ENCODE measurements around the gene PPP1R14D. TPM values are rescaled to one million over a fixed set of nuclear protein-coding genes. Genes with fewer than 3 reads are reported as not detected.

Gene PPP1R14D
- total RNA-seq, 1 experiment from 2014 or later = not detected

DNA sequence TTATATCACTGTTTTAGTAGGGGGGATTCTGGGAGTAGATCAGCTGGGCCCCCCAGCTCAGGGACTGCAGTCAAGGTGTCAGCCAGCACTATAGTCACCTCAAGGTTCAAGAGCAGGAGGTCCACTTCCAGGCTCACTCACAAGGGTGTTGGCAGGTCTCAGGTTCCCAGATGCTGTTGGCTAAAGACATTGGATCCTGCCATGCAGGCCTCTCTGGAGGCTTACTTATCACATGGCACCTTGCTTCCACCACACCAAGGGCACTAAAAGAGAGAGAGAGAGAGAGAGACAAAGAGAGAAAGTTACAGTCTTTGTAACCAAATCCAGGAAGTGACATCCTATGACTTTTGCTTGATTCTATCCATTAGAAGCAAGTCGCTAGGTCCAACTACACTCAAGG is 7.5 kb upstream of the PPP1R14D start:
- TF ChIP-seq, protein P1, sequence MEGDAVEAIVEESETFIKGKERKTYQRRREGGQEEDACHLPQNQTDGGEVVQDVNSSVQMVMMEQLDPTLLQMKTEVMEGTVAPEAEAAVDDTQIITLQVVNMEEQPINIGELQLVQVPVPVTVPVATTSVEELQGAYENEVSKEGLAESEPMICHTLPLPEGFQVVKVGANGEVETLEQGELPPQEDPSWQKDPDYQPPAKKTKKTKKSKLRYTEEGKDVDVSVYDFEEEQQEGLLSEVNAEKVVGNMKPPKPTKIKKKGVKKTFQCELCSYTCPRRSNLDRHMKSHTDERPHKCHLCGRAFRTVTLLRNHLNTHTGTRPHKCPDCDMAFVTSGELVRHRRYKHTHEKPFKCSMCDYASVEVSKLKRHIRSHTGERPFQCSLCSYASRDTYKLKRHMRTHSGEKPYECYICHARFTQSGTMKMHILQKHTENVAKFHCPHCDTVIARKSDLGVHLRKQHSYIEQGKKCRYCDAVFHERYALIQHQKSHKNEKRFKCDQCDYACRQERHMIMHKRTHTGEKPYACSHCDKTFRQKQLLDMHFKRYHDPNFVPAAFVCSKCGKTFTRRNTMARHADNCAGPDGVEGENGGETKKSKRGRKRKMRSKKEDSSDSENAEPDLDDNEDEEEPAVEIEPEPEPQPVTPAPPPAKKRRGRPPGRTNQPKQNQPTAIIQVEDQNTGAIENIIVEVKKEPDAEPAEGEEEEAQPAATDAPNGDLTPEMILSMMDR (conservative IDR thresholded peaks at IDR 0.05) = no peak
- no peaks in the 10 kb centered on the region for H3K79me1 ChIP-seq (ENCODE audit: insufficient read depth, low read depth, low read length, poor library complexity, severe bottlenecking)
- no peak overlapping the region for H2BK5ac ChIP-seq (ENCODE audit: insufficient read length, low read length)
- H2AFZ ChIP-seq (ENCODE audit: low read length) = no peak overlapping the region
- H3K27ac Mint-ChIP-seq = no peak overlapping the region
- no peak overlapping the region for H3K56ac ChIP-seq (ENCODE audit: insufficient read length, low read depth, low read length)
- H3K9me3 Mint-ChIP-seq = no peaks in the 10 kb centered on the region
- no peaks in the 10 kb centered on the region for H3K9me3 ChIP-seq (ENCODE audit: control insufficient read depth, low read depth, low read length)
- H3K4me1 ChIP-seq (ENCODE audit: insufficient read depth, low read length) = no peaks in the 10 kb centered on the region
- H3K9ac ChIP-seq (ENCODE audit: extremely low read depth, insufficient read length, low read length) = no peak overlapping the region
- no peaks in the 10 kb centered on the region for H3K27me3 Mint-ChIP-seq (ENCODE audit: low read depth)
- no peaks in the 10 kb centered on the region for H3K23me2 ChIP-seq (ENCODE audit: insufficient read length, low read depth, low read length, poor library complexity, severe bottlenecking)
- no peak for DNase-seq
- H3K4me3 Mint-ChIP-seq = no peak overlapping the region
- no peak overlapping the region for H4K91ac ChIP-seq (ENCODE audit: insufficient read length, low read depth, low read length)
- peaks cover 0 to 1% (median 0%) of the 10 kb centered on the region in 3 experiments; a peak in 1 of 7 replicates for H3K36me3 Mint-ChIP-seq (ENCODE audit: insufficient read depth in 1 of 3, low read depth in 3 of 3)
- no peak overlapping the region for H3K18ac ChIP-seq (ENCODE audit: insufficient read length, low read depth, low read length)
- H2BK15ac ChIP-seq (ENCODE audit: low read depth, low read length) = no peak overlapping the region
- H3K14ac ChIP-seq (ENCODE audit: insufficient read depth, low read length) = no peak overlapping the region
- no peak overlapping the region for H4K5ac ChIP-seq (ENCODE audit: insufficient read length, low read depth, low read length)
- no CpG with 5 or more reads among the region's 1 CpG for WGBS (ENCODE audit: extremely low coverage, insufficient read length, low lambda C conversion rate)
- H2BK20ac ChIP-seq (ENCODE audit: low read depth, low read length, poor library complexity, severe bottlenecking) = no peak overlapping the region
- H3K4me1 Mint-ChIP-seq = peaks cover 2% of the 10 kb centered on the region in 2 experiments; a peak in 3 of 4 replicates
- no peaks in the 10 kb centered on the region for H3K27me3 ChIP-seq (ENCODE audit: insufficient read depth, low read length)
- no peak overlapping the region for H3K4me2 ChIP-seq (ENCODE audit: insufficient read depth, insufficient read length, low read length)
- no peak overlapping the region for H3K23ac ChIP-seq (ENCODE audit: insufficient read length, low read depth, low read length)
- no peak overlapping the region for H2BK120ac ChIP-seq (ENCODE audit: low read depth, low read length, poor library complexity, severe bottlenecking)
- no peak overlapping the region for H3T11ph ChIP-seq (ENCODE audit: low read length)
- H3K27ac ChIP-seq (ENCODE audit: insufficient read length, low read depth, low read length) = no peak overlapping the region
- H4K20me1 ChIP-seq (ENCODE audit: control insufficient read depth, insufficient read depth, insufficient read length) = no peaks in the 10 kb centered on the region
- H2BK12ac ChIP-seq (ENCODE audit: insufficient read length, low read depth, low read length) = no peak overlapping the region
- H3K79me2 ChIP-seq (ENCODE audit: insufficient read depth, low read length) = no peaks in the 10 kb centered on the region
- H2AK5ac ChIP-seq (ENCODE audit: insufficient read length, low read length) = no peak overlapping the region
- no peak overlapping the region for H4K8ac ChIP-seq (replicated peaks; ENCODE audit: insufficient read length, low read depth, low read length)
- no peak overlapping the region for H3K4ac ChIP-seq (ENCODE audit: low read depth, low read length)

All from H9 (cell line).